WTC11 (cell line): ENCODE results near the gene SNX10. TPM values are rescaled to one million over a fixed set of nuclear protein-coding genes. Genes with fewer than 3 reads are reported as not detected.

Source experiments
- ATAC-seq: fragments of 200-7000 bp; cut with Tn5 transposase; 2 replicates; pipeline ENCODE4 v1.10.0; 2021; ENCODE audit warnings: mild to moderate bottlenecking, moderate library complexity
- CTCF ChIA-PET: fragments of 300-600 bp; sonication (Branson Sonifier 250); formaldehyde crosslinking; loops from one replicate; lab custom pipeline; 2021; ENCODE audit warnings: antibody characterized with exemption; lab: Charles Lee
- POLR2A ChIA-PET: fragments of 350-600 bp; sonication (Branson Sonifier 250); formaldehyde crosslinking; loops from one replicate; lab custom pipeline; 2021; ENCODE audit warnings: antibody characterized with exemption; lab: Charles Lee
- DNase-seq: peaks from one replicate; pipeline ENCODE4 v3.0.0; 2021; ENCODE audit warnings: low spot score
- H3K27ac Mint-ChIP-seq: 2 replicates; pipeline ENCODE4 v1.8.0; 2021; ENCODE audit warnings: mixed read lengths
- H3K27me3 Mint-ChIP-seq: 2 replicates; pipeline ENCODE4 v1.8.0; 2021; ENCODE audit warnings: low read depth, mild to moderate bottlenecking, moderate library complexity, mixed read lengths
- H3K36me3 Mint-ChIP-seq: 2 replicates; pipeline ENCODE4 v1.8.0; 2021; ENCODE audit warnings: mixed read lengths
- H3K4me1 Mint-ChIP-seq: 2 replicates; pipeline ENCODE4 v1.8.0; 2022; ENCODE audit warnings: mixed read lengths
- H3K4me3 Mint-ChIP-seq: 2 replicates; pipeline ENCODE4 v1.8.0; 2021; ENCODE audit warnings: mild to moderate bottlenecking, moderate library complexity, mixed read lengths
- H3K9me3 Mint-ChIP-seq: 2 replicates; pipeline ENCODE4 v1.8.0; 2021; ENCODE audit warnings: mixed read lengths
- ARID4B ChIP-seq: sonication (generic); formaldehyde crosslinking; IDR thresholded peaks from 2 replicates; pipeline ENCODE4 v1.8.0; 2023; ENCODE audit warnings: missing genetic modification reagents, mild to moderate bottlenecking, borderline replicate concordance
- ATF1 ChIP-seq: sonication (generic); formaldehyde crosslinking; IDR thresholded peaks from 2 replicates; pipeline ENCODE4 v1.8.1; 2023; ENCODE audit warnings: mild to moderate bottlenecking, moderate library complexity, missing genetic modification reagents
- ATF3 ChIP-seq: sonication (generic); formaldehyde crosslinking; conservative IDR thresholded peaks from 2 replicates; pipeline ENCODE4 v1.8.1; 2022; ENCODE audit warnings: mild to moderate bottlenecking, missing genetic modification reagents
- CDX4 ChIP-seq: fragments of 250-450 bp; sonication (Bioruptor Pico); IDR thresholded peaks from 2 replicates; pipeline ENCODE4 v1.9.0; 2021; ENCODE audit warnings: moderate library complexity, mild to moderate bottlenecking, inconsistent platforms, borderline replicate concordance
- EMX1 ChIP-seq: fragments of 250-450 bp; sonication (Bioruptor Pico); IDR thresholded peaks from 2 replicates; pipeline ENCODE4 v1.8.0; 2021; ENCODE audit warnings: mild to moderate bottlenecking
- FOXP1 ChIP-seq: sonication (generic); formaldehyde crosslinking; IDR thresholded peaks from 2 replicates; pipeline ENCODE4 v1.8.0; 2022; ENCODE audit warnings: missing genetic modification reagents, mild to moderate bottlenecking, moderate library complexity, borderline replicate concordance
- FOXP4 ChIP-seq: sonication (generic); formaldehyde crosslinking; IDR thresholded peaks from 2 replicates; pipeline ENCODE4 v1.8.0; 2022; ENCODE audit warnings: mild to moderate bottlenecking, missing genetic modification reagents
- GABPB1 ChIP-seq: sonication (generic); formaldehyde crosslinking; IDR thresholded peaks from 2 replicates; pipeline ENCODE4 v1.8.1; 2023; ENCODE audit warnings: mild to moderate bottlenecking, missing genetic modification reagents
- GRHL2 ChIP-seq: fragments of 250-450 bp; sonication (Bioruptor Pico); IDR thresholded peaks from 2 replicates; pipeline ENCODE4 v1.8.0; 2022; ENCODE audit warnings: mild to moderate bottlenecking, moderate library complexity; ENCODE audit not compliant: insufficient replicate concordance, severe bottlenecking
- HMGA2 ChIP-seq: fragments of 250-450 bp; sonication (Bioruptor Pico); IDR thresholded peaks from 2 replicates; pipeline ENCODE4 v1.4.0; 2021; ENCODE audit warnings: mild to moderate bottlenecking, moderate library complexity
- IRF1 ChIP-seq: sonication (generic); formaldehyde crosslinking; IDR thresholded peaks from 2 replicates; pipeline ENCODE4 v1.8.0; 2023; ENCODE audit warnings: missing genetic modification reagents
- IRF2 ChIP-seq: sonication (generic); formaldehyde crosslinking; IDR thresholded peaks from 2 replicates; pipeline ENCODE4 v1.8.0; 2022; ENCODE audit warnings: low read depth, missing genetic modification reagents, borderline replicate concordance
- JAZF1 ChIP-seq: fragments of 250-450 bp; sonication (Bioruptor Pico); IDR thresholded peaks from 2 replicates; pipeline ENCODE4 v1.9.0; 2021; ENCODE audit warnings: moderate library complexity, mild to moderate bottlenecking, inconsistent platforms
- TP53 ChIP-seq: sonication (generic); formaldehyde crosslinking; IDR thresholded peaks from 2 replicates; pipeline ENCODE4 v1.8.1; 2023; ENCODE audit warnings: mild to moderate bottlenecking, missing genetic modification reagents
- USF1 ChIP-seq: sonication (generic); formaldehyde crosslinking; IDR thresholded peaks from 2 replicates; pipeline ENCODE4 v1.8.0; 2022; ENCODE audit warnings: mild to moderate bottlenecking, missing genetic modification reagents
- USF2 ChIP-seq: sonication (generic); formaldehyde crosslinking; IDR thresholded peaks from 2 replicates; pipeline ENCODE4 v1.8.1; 2023; ENCODE audit warnings: mild to moderate bottlenecking, missing genetic modification reagents, moderate library complexity
- ZNF281 ChIP-seq: sonication (generic); formaldehyde crosslinking; IDR thresholded peaks from 2 replicates; pipeline ENCODE4 v1.8.0; 2023; ENCODE audit warnings: mild to moderate bottlenecking, missing genetic modification reagents
- ZNF416 ChIP-seq: fragments of 250-450 bp; sonication (Bioruptor Pico); IDR thresholded peaks from 2 replicates; pipeline ENCODE4 v1.9.0; 2021; ENCODE audit warnings: mild to moderate bottlenecking, inconsistent platforms
- total RNA-seq: library from RNA; stranded (reverse); gene quantifications from 3 replicates; pipeline ENCODE4 v1.2.3, GENCODE V29; 2021

Gene SNX10
- total RNA-seq, 1 experiment from 2014 or later, result 10.8 TPM

- no peak for TF ChIP-seq IRF2
- no peak for TF ChIP-seq EMX1 (CRISPR knock-in tag)
- TF ChIP-seq ZNF416 (CRISPR knock-in tag), result no peak
- no peak for TF ChIP-seq CDX4
- no peak for TF ChIP-seq HMGA2 (CRISPR knock-in tag)
- no peak for TF ChIP-seq TP53 (CRISPR knock-in tag)
- TF ChIP-seq GRHL2 (CRISPR knock-in tag), result no peak
- no peak for TF ChIP-seq FOXP4 (CRISPR knock-in tag)
- TF ChIP-seq ARID4B (CRISPR knock-in tag), result no peak
- TF ChIP-seq ATF3, result no peak
- TF ChIP-seq ZNF281 (CRISPR knock-in tag), result no peak
These were observed 84.1 kb downstream of the SNX10 start (continued) for GRCh38 chr7:26375726-26376174.

- H3K27ac Mint-ChIP-seq, result no peak overlapping the region
- H3K36me3 Mint-ChIP-seq, result no peaks in the 10 kb centered on the region
- peak overlapping the region; percentile 81 for H3K4me3 Mint-ChIP-seq
- ChIA-PET CTCF (interaction anchor here (0.6 to 3.2 kb wide), 16 partner anchors 7 to 768 kb away, joined by 3 to 23 read pairs (median 5); partner anchors contain the start of gene HOXA5), POLR2A (interaction anchor here (1.0 kb wide), 1 partner anchor 281 kb away, joined by 5 read pairs; no protein-coding TSS in a partner anchor)
- DNase-seq, result peak; percentile 86
- no peaks in the 10 kb centered on the region; the same call in 1 of the 2 replicates for H3K27me3 Mint-ChIP-seq
- peak; percentile 63 for ATAC-seq
- H3K9me3 Mint-ChIP-seq, result no peaks in the 10 kb centered on the region
- H3K4me1 Mint-ChIP-seq, result peaks cover 22% of the 10 kb centered on the region
- 0 out of 2 replicates have a peak, but pooled peaks have one; percentile 3 for TF ChIP-seq USF2 (CRISPR knock-in tag)
- no peak for TF ChIP-seq IRF1 (CRISPR knock-in tag)
- no peak for TF ChIP-seq USF1 (CRISPR knock-in tag)
- peak; percentile 60; the same call in 1 of the 2 replicates for TF ChIP-seq FOXP1 (CRISPR knock-in tag)
- no peak for TF ChIP-seq ATF1 (CRISPR knock-in tag)
- TF ChIP-seq JAZF1 (CRISPR knock-in tag), result no peak
- peak; percentile 39; the same call in 1 of the 2 replicates for TF ChIP-seq GABPB1 (CRISPR knock-in tag)
These were observed 84.7 kb downstream of the SNX10 start for GRCh38 chr7:26376175-26376917.
